ENCODE data around the gene ZNF57.
"Not testable (repeated sequence)": the region's sequence is repeated elsewhere in the genome, so short reads cannot be mapped to it uniquely, and the experiment has no call there.

The ZNF57 gene

GRCh38 chr19:2960120-2960519 is 59.4 kb downstream of the ZNF57 start:
- DNase-seq = no peak

GRCh38 chr19:2962018-2962670 is 61.4 kb downstream of the ZNF57 start:
- peak; percentile 5 for DNase-seq

GRCh38 chr19:2963122-2963521 is 62.4 kb downstream of the ZNF57 start:
- no peak for DNase-seq

- not testable (repeated sequence) for DNase-seq
These were observed 62.9 kb downstream of the ZNF57 start for GRCh38 chr19:2963631-2964030.

- DNase-seq = no peak
These were observed 64.1 kb downstream of the ZNF57 start for GRCh38 chr19:2964874-2965273.

GRCh38 chr19:2967972-2968371 is 67.2 kb downstream of the ZNF57 start:
- no peak for DNase-seq
